Tibial nerve (tissue), 4 donors: Measurements from ENCODE around the gene ZDHHC4. TPM values are rescaled to one million over a fixed set of nuclear protein-coding genes. Genes with fewer than 3 reads are reported as not detected.
"Not testable (repeated sequence)": the region's sequence is repeated elsewhere in the genome, so short reads cannot be mapped to it uniquely, and the experiment has no call there.

Source experiments
- DNase-seq, 2 donors: peaks; one replicate each; pipeline ENCODE4 v3.0.0-alpha.2; 2019; ENCODE audit warnings: low spot score in 2 of 2
- H3K27ac ChIP-seq, 4 donors: fragments of 200-600 bp; sonication (generic) in 3 of 4; one replicate each; pipeline ENCODE4 v1.5.1; 2017 to 2019; ENCODE audit warnings: mild to moderate bottlenecking in 1 of 4
- H3K27me3 ChIP-seq, 2 donors: fragments of 200-600 bp; sonication (generic) in 1 of 2; one replicate each; pipeline versions ENCODE4 v1.5.1 to v1.6.0; 2017 to 2019
- H3K36me3 ChIP-seq, 3 donors: fragments of 200-600 bp; sonication (generic); one replicate each; pipeline ENCODE4 v1.5.1; 2018 to 2019
- H3K4me1 ChIP-seq, 4 donors: fragments of 200-600 bp; sonication (generic) in 3 of 4; one replicate each; pipeline ENCODE4 v1.5.1; 2017 to 2019
- H3K4me3 ChIP-seq, 4 donors: fragments of 200-600 bp; sonication (generic) in 3 of 4; one replicate each; pipeline ENCODE4 v1.5.1; 2017 to 2019; ENCODE audit warnings: mild to moderate bottlenecking in 1 of 4, moderate library complexity in 1 of 4
- H3K9me3 ChIP-seq, 4 donors: fragments of 200-600 bp; sonication (generic) in 3 of 4; one replicate each; pipeline ENCODE4 v1.5.1; 2017 to 2019
- EP300 ChIP-seq, 2 donors: sonication (generic); formaldehyde crosslinking; IDR thresholded peaks; one replicate each; pipeline ENCODE4 v1.6.1; 2017; ENCODE audit warnings: antibody characterized with exemption in 2 of 2, mild to moderate bottlenecking in 1 of 2
- POLR2A ChIP-seq, 2 donors: fragments of 450-650 bp; IDR thresholded peaks; one replicate each; pipeline ENCODE4 v1.6.1; 2017; ENCODE audit warnings: antibody characterized with exemption in 2 of 2, mild to moderate bottlenecking in 2 of 2, moderate library complexity in 2 of 2
- WGBS, 2 donors: methylation state at CpG; one replicate each; pipeline ENCODE4 v1.1.5; 2018; 5-methylcytosine and 5-hydroxymethylcytosine counted together
- total RNA-seq, 4 donors: library from RNA; depleted of rRNA; stranded (reverse); fragments of >200 nt; gene quantifications; one replicate each; pipeline ENCODE4 v1.1.0, GENCODE V29; 2016
- TF ChIP-seq, protein P1 (sequence below), 5 experiments: fragments of 200-600 bp in 3 of 5; fragments of 450-650 bp in 2 of 5; sonication (generic) in 3 of 5; IDR thresholded peaks; one replicate each; pipeline ENCODE4 v1.5.1; 2016 to 2019; ENCODE audit warnings: antibody characterized with exemption in 5 of 5, mild to moderate bottlenecking in 3 of 5, moderate library complexity in 2 of 5

Gene ZDHHC4
- total RNA-seq, 4 donors from 2014 or later = 38.1 to 48.3 (median 43.2) TPM

DNA sequence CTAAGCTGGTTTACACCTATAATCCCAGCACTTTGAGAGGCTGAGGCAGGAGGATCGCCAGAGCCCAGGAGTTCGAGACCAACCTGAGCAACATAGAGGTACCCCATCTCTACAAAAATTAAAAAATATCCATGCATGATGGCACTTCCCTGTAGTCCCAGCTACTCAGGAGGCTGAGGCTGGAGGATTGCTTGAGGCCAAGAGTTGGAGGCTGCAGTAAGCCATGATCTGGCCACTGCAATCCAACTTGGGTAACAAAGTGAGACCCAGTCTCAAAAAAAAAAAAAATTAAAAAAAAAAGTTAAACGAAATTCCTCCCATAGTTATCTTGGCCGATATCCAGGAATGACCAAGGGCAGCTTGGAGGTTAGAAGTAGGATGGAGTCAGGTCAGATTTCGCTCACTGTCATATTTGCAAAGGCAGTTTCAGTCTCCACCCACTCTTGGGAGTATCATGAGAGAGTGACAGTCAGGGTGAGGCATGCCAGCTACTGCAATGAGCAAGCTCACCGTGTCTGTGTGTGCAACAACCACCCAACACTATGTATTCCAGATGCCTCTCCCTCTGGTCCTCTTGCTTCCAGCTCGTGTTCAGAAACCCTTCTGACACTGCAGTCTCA is 6.0 kb upstream of the ZDHHC4 start:
- no peak for DNase-seq
- H3K9me3 ChIP-seq = no peaks in the 10 kb centered on the region
- TF ChIP-seq, protein P1, sequence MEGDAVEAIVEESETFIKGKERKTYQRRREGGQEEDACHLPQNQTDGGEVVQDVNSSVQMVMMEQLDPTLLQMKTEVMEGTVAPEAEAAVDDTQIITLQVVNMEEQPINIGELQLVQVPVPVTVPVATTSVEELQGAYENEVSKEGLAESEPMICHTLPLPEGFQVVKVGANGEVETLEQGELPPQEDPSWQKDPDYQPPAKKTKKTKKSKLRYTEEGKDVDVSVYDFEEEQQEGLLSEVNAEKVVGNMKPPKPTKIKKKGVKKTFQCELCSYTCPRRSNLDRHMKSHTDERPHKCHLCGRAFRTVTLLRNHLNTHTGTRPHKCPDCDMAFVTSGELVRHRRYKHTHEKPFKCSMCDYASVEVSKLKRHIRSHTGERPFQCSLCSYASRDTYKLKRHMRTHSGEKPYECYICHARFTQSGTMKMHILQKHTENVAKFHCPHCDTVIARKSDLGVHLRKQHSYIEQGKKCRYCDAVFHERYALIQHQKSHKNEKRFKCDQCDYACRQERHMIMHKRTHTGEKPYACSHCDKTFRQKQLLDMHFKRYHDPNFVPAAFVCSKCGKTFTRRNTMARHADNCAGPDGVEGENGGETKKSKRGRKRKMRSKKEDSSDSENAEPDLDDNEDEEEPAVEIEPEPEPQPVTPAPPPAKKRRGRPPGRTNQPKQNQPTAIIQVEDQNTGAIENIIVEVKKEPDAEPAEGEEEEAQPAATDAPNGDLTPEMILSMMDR (IDR thresholded peaks at IDR 0.05) = no peak
- no peak for TF ChIP-seq EP300 (IDR thresholded peaks at IDR 0.05)
- no peak for TF ChIP-seq POLR2A (IDR thresholded peaks at IDR 0.05)
- H3K4me1 ChIP-seq = peaks cover 0 to under 1% (median 0%) of the 10 kb centered on the region in 4 donors
- H3K4me3 ChIP-seq = no peak overlapping the region
- H3K36me3 ChIP-seq = no peaks in the 10 kb centered on the region
- no peak overlapping the region for H3K27ac ChIP-seq
- whole genome bisulfite sequencing, 2 donors = 53 to 57% methylated on average over 7 of the region's 7 CpGs
- no peaks in the 10 kb centered on the region for H3K27me3 ChIP-seq

DNA sequence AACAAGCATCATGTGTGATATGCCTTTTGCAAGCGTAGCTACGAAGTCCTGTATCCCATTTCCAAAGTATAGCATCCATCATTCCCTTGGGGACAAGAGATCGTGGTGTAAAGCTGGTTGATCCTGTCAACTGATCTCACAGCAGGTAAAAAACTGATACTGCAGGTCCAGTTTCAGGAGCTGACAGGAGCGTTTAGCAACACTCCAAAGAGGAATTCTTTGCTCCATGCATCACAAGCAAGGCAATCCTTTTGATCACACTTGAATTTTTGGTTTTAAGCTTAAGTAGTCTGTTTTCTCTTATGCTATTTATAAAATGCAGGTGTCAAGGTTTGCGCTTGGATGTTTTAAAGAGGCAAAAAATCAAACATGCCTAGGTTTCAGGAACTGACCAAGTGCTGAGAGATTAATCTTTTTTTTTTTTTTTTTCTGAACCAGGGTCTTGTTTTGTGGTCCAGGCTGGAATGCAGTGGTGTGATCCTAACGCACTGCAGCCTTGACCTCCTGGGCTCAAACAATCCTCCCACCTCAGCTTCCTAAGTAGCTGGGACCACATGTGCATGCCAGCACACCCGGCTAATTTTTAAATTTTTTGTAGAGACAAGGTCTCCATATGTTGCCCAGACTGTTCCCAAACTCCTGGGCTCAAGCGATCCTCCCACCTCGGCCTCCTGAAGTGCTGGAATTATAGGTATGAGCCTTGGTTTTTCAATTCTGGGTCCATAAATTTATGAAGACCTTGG is 1.8 kb upstream of the ZDHHC4 start:
- no peak for DNase-seq
- no peak overlapping the region for H3K27ac ChIP-seq
- WGBS, 2 donors = 75 to 84% methylated on average over 9 of the region's 9 CpGs
- H3K4me1 ChIP-seq = peaks cover 0 to 4% (median 0%) of the 10 kb centered on the region in 4 donors
- peaks cover 0 to 13% (median 0%) of the 10 kb centered on the region in 3 donors for H3K36me3 ChIP-seq
- no peak for TF ChIP-seq POLR2A (IDR thresholded peaks at IDR 0.05)
- TF ChIP-seq EP300 (IDR thresholded peaks at IDR 0.05) = no peak
- TF ChIP-seq, protein P1 (IDR thresholded peaks at IDR 0.05) = no peak
- H3K9me3 ChIP-seq = no peaks in the 10 kb centered on the region
- no peaks in the 10 kb centered on the region for H3K27me3 ChIP-seq
- no peak overlapping the region for H3K4me3 ChIP-seq

DNA sequence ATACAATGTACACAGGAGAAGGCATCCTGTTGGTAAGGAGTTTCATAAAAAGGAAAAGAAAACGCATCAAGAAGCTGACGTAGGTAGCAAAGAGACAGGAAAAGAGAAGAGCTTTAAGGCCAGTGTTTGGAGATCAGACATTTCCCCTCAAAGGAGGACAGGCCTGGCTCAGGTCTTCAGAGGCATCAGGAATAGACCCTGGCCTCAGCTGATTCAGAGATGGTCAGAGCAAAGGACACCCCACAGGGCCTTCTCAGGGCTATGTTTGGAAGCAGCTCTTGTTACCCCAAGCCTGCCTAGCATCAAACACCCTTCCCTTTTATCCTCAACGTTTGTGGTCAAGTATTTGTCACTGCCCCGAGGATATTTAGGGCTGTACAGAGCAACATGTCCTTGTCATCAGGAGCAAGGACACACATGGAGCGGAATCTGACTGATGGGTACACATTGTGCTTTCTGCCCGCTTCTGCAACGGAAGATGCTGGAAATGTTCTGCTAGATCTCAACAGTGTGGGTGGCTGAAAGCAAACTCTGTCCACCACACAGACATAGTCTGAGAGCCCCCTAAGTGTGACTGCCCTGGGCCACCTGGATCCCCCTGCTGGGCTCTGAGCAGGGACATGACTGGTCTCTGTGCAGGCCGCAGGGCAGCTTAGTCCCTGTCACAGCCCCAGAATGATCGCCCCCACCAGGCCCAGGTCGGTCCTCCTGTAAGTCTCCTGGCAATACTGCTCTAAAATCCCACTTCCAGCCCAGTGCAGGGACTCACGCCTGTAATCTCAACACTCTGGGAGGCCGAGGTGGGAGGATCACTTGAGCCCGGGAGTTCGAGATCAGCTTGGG is 1.0 kb upstream of the ZDHHC4 start:
- peak overlapping the region in 1 of 4 donors; percentile 97 for H3K27ac ChIP-seq
- no peak for TF ChIP-seq EP300 (IDR thresholded peaks at IDR 0.05)
- TF ChIP-seq, protein P1 (IDR thresholded peaks at IDR 0.05) = no peak
- no peak for TF ChIP-seq POLR2A (IDR thresholded peaks at IDR 0.05)
- DNase-seq = no peak
- peaks cover 0 to 4% (median 0%) of the 10 kb centered on the region in 4 donors for H3K4me1 ChIP-seq
- WGBS, 2 donors = 79 to 80% methylated on average over 12 to 14 of the region's 14 CpGs
- H3K36me3 ChIP-seq = peaks cover 0 to 21% (median 0%) of the 10 kb centered on the region in 3 donors
- H3K9me3 ChIP-seq = no peaks in the 10 kb centered on the region
- H3K27me3 ChIP-seq = no peaks in the 10 kb centered on the region
- peak overlapping the region; percentile 49 to 96 (median 78) for H3K4me3 ChIP-seq

DNA sequence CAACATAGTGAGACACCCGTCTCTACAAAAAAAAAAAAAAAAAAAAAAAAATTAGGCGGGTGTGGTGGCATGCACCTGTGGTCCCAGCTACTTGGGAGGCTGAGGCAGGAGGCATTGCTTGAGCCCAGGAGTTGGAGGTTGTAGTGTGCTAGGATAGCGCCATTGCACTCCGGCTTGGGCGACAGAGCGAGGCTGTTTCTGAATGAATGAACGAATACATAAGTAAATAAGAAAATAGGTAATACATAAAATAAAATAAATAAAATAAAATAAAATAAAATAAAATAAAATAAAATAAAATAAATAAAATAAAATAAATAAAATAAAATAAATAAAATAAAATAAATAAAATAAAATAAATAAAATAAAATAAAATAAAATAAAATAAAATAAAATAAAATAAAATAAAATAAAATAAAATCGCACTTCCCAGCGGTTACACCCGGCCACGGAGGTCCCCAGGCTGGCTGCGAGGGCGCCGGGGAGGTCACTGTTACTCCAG is 336 bp upstream of the ZDHHC4 start:
- peaks cover 0 to 28% (median 6%) of the 10 kb centered on the region in 3 donors for H3K36me3 ChIP-seq
- peak overlapping the region; percentile 49 to 96 (median 78) for H3K4me3 ChIP-seq
- not testable (repeated sequence) for H3K4me1 ChIP-seq, H3K27me3 ChIP-seq, DNase-seq, H3K9me3 ChIP-seq
- peak overlapping the region; percentile 88 to 97 (median 94) for H3K27ac ChIP-seq
- WGBS, 2 donors = 19 to 24% methylated on average over 14 of the region's 14 CpGs
